Measurements from ENCODE around the gene BRPF3. TPM values are rescaled to one million over a fixed set of nuclear protein-coding genes. Genes with fewer than 3 reads are reported as not detected.

BRPF3 gene
- total and polyA plus RNA-seq, 2 of the 13 experiments (the other 11 are each of a cell fraction or from before 2014, with no cell fraction given), result 12.3 to 22.9 TPM

GRCh38 chr6:36196880-36197548 is 470 bp downstream of the BRPF3 start (continued):
- 0 out of 2 replicates have a peak, but pooled peaks have one; percentile 68 for TF ChIP-seq ZNF567 (CRISPR knock-in tag; IDR thresholded peaks at IDR 0.05; ENCODE audit: borderline replicate concordance)
- TF ChIP-seq ETV6 (CRISPR knock-in tag; conservative IDR thresholded peaks at IDR 0.05), result no peak
- TF ChIP-seq ZNF557 (CRISPR knock-in tag; IDR thresholded peaks at IDR 0.05), result 0 out of 2 replicates have a peak, but pooled peaks have one; percentile 52
- no peak for TF ChIP-seq DMAP1 (CRISPR knock-in tag; IDR thresholded peaks at IDR 0.05)
- peak; percentile 79; the same call in 1 of the 2 replicates for TF ChIP-seq ZFP90 (CRISPR knock-in tag; IDR thresholded peaks at IDR 0.05; ENCODE audit: borderline replicate concordance)
- TF ChIP-seq HNRNPH1 (optimal IDR thresholded peaks at IDR 0.05; ENCODE audit: low read depth, low read length), result peak; percentile 62
- TF ChIP-seq KLF12 (CRISPR knock-in tag; IDR thresholded peaks at IDR 0.05; ENCODE audit: borderline replicate concordance), result peak; percentile 88
- TF ChIP-seq MIER2 (CRISPR knock-in tag; IDR thresholded peaks at IDR 0.05), result no peak
- TF ChIP-seq SAFB2 (CRISPR knock-in tag; IDR thresholded peaks at IDR 0.05; ENCODE audit: borderline replicate concordance, low read depth), result no peak
- TF ChIP-seq MEF2D (CRISPR knock-in tag; IDR thresholded peaks at IDR 0.05), result no peak
- TF ChIP-seq, protein P1, sequence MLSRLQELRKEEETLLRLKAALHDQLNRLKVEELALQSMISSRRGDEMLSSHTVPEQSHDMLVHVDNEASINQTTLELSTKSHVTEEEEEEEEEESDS (CRISPR knock-in tag; IDR thresholded peaks at IDR 0.05; ENCODE audit: borderline replicate concordance), result no peak
- TF ChIP-seq ZNF749 (CRISPR knock-in tag; IDR thresholded peaks at IDR 0.05; ENCODE audit: borderline replicate concordance), result no peak
- peak; percentile 86 for TF ChIP-seq PATZ1 (CRISPR knock-in tag; IDR thresholded peaks at IDR 0.05)
- TF ChIP-seq ZSCAN20 (CRISPR knock-in tag; IDR thresholded peaks at IDR 0.05; ENCODE audit: borderline replicate concordance), result peak; percentile 27; the same call in 1 of the 2 replicates
- TF ChIP-seq, protein P2, sequence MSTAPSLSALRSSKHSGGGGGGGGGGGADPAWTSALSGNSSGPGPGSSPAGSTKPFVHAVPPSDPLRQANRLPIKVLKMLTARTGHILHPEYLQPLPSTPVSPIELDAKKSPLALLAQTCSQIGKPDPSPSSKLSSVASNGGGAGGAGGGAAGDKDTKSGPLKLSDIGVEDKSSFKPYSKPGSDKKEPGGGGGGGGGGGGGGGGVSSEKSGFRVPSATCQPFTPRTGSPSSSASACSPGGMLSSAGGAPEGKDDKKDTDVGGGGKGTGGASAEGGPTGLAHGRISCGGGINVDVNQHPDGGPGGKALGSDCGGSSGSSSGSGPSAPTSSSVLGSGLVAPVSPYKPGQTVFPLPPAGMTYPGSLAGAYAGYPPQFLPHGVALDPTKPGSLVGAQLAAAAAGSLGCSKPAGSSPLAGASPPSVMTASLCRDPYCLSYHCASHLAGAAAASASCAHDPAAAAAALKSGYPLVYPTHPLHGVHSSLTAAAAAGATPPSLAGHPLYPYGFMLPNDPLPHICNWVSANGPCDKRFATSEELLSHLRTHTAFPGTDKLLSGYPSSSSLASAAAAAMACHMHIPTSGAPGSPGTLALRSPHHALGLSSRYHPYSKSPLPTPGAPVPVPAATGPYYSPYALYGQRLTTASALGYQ (CRISPR knock-in tag; IDR thresholded peaks at IDR 0.05), result peak; percentile 31; the same call in 1 of the 2 replicates
- TF ChIP-seq NAIF1 (CRISPR knock-in tag; IDR thresholded peaks at IDR 0.05; ENCODE audit: borderline replicate concordance), result no peak
- no peak for TF ChIP-seq ZNF180 (CRISPR knock-in tag; IDR thresholded peaks at IDR 0.05; ENCODE audit: borderline replicate concordance, low read depth)
- TF ChIP-seq ZNF687 (CRISPR knock-in tag; IDR thresholded peaks at IDR 0.05), result peak; percentile 61
- no peak for TF ChIP-seq RBAK (CRISPR knock-in tag; IDR thresholded peaks at IDR 0.05)
- no peak for TF ChIP-seq MBD4 (IDR thresholded peaks at IDR 0.05; ENCODE audit: borderline replicate concordance, low read length)

Measured in HepG2 (cell line).